SK-N-SH treated with all-trans-retinoic acid at 6 μM for 48 hours (cell line): ENCODE data around the gene MOV10.

Experiments
- ATAC-seq: fragments of 200-7000 bp; cut with Tn5 transposase; 3 replicates; pipeline ENCODE4 v1.9.1; 2020; ENCODE audit warnings: mild to moderate bottlenecking, moderate library complexity
- ARNTL ChIP-seq: fragments of 450-650 bp; formaldehyde crosslinking; IDR thresholded peaks from 2 replicates; pipeline ENCODE4 v1.5.0; 2020; ENCODE audit warnings: low read depth, mild to moderate bottlenecking, moderate library complexity, borderline replicate concordance
- BACH2 ChIP-seq: fragments of 250-450 bp; sonication (Bioruptor Pico); IDR thresholded peaks from 2 replicates; pipeline ENCODE4 v1.9.0; 2021; ENCODE audit warnings: mild to moderate bottlenecking, borderline replicate concordance
- CREB5 ChIP-seq: fragments of 250-450 bp; sonication (Bioruptor Pico); IDR thresholded peaks from 2 replicates; pipeline ENCODE4 v1.5.1; 2020; ENCODE audit warnings: low read depth, mild to moderate bottlenecking, moderate library complexity
- CSDC2 ChIP-seq: fragments of 250-450 bp; sonication (Bioruptor Pico); IDR thresholded peaks from 2 replicates; pipeline ENCODE4 v1.5.0; 2020; ENCODE audit warnings: mild to moderate bottlenecking, moderate library complexity
- CSRNP3 ChIP-seq: fragments of 250-450 bp; sonication (Bioruptor Pico); IDR thresholded peaks from 2 replicates; pipeline ENCODE4 v1.5.1; 2021; ENCODE audit warnings: mild to moderate bottlenecking, moderate library complexity
- ESRRG ChIP-seq: fragments of 250-450 bp; sonication (Bioruptor Pico); IDR thresholded peaks from 2 replicates; pipeline ENCODE4 v1.6.1; 2021; ENCODE audit warnings: mild to moderate bottlenecking
- ISL1 ChIP-seq: fragments of 250-450 bp; sonication (Bioruptor Pico); IDR thresholded peaks from 2 replicates; pipeline ENCODE4 v2.1.2; 2022; ENCODE audit warnings: mild to moderate bottlenecking, moderate library complexity
- OSR1 ChIP-seq: fragments of 250-450 bp; sonication (Bioruptor Pico); IDR thresholded peaks from 2 replicates; pipeline ENCODE4 v1.8.0; 2022; ENCODE audit warnings: moderate library complexity, mild to moderate bottlenecking, inconsistent platforms
- PATZ1 ChIP-seq: fragments of 250-450 bp; sonication (Bioruptor Pico); IDR thresholded peaks from 2 replicates; pipeline ENCODE4 v1.8.0; 2020; ENCODE audit warnings: mild to moderate bottlenecking, moderate library complexity, borderline replicate concordance
- POU6F1 ChIP-seq: fragments of 250-450 bp; sonication (Bioruptor Pico); IDR thresholded peaks from 2 replicates; pipeline ENCODE4 v1.8.0; 2021; ENCODE audit warnings: low read depth, mild to moderate bottlenecking, moderate library complexity, borderline replicate concordance
- PPARA ChIP-seq: fragments of 250-450 bp; sonication (Bioruptor Pico); IDR thresholded peaks from 2 replicates; pipeline ENCODE4 v1.5.0; 2020; ENCODE audit warnings: mild to moderate bottlenecking, borderline replicate concordance
- RARB ChIP-seq: fragments of 250-450 bp; sonication (Bioruptor Pico); IDR thresholded peaks from 2 replicates; pipeline ENCODE4 v1.8.0; 2021; ENCODE audit warnings: mild to moderate bottlenecking, moderate library complexity
- SNAI2 ChIP-seq: fragments of 250-450 bp; sonication (Bioruptor Pico); IDR thresholded peaks from 2 replicates; pipeline ENCODE4 v1.5.0; 2020; ENCODE audit warnings: mild to moderate bottlenecking, moderate library complexity
- TCF4 ChIP-seq: fragments of 250-450 bp; sonication (Bioruptor Pico); IDR thresholded peaks from 2 replicates; pipeline ENCODE4 v1.8.0; 2021; ENCODE audit warnings: mild to moderate bottlenecking, moderate library complexity, borderline replicate concordance
- TOX ChIP-seq: fragments of 250-450 bp; sonication (Bioruptor Pico); IDR thresholded peaks from 2 replicates; pipeline ENCODE4 v1.8.0; 2021; ENCODE audit warnings: mild to moderate bottlenecking, moderate library complexity, borderline replicate concordance
- ZC3H10 ChIP-seq: fragments of 250-450 bp; sonication (Bioruptor Pico); IDR thresholded peaks from 2 replicates; pipeline ENCODE4 v1.5.1; 2021; ENCODE audit warnings: mild to moderate bottlenecking, moderate library complexity
- ZFP3 ChIP-seq: fragments of 250-450 bp; sonication (Bioruptor Pico); IDR thresholded peaks from 2 replicates; pipeline ENCODE4 v1.5.0; 2020; ENCODE audit warnings: mild to moderate bottlenecking, moderate library complexity
- ZFP30 ChIP-seq: fragments of 450-650 bp; formaldehyde crosslinking; IDR thresholded peaks from 2 replicates; pipeline ENCODE4 v1.5.0; 2022; ENCODE audit warnings: mild to moderate bottlenecking, moderate library complexity
- ZNF565 ChIP-seq: fragments of 450-650 bp; formaldehyde crosslinking; conservative IDR thresholded peaks from 2 replicates; pipeline ENCODE4 v1.5.0; 2020; ENCODE audit warnings: low read depth, mild to moderate bottlenecking, moderate library complexity
- ZNF70 ChIP-seq: fragments of 450-650 bp; formaldehyde crosslinking; IDR thresholded peaks from 2 replicates; pipeline ENCODE4 v1.5.0; 2020; ENCODE audit warnings: mild to moderate bottlenecking, moderate library complexity
- ZNF8 ChIP-seq: fragments of 450-650 bp; formaldehyde crosslinking; IDR thresholded peaks from 2 replicates; pipeline ENCODE4 v1.5.0; 2020; ENCODE audit warnings: mild to moderate bottlenecking, moderate library complexity

Gene MOV10

GRCh38 chr1:112743174-112744008, 68.9 kb downstream of the MOV10 start:
- no peak for ATAC-seq
- TF ChIP-seq RARB (CRISPR knock-in tag): no peak
- no peak for TF ChIP-seq CSDC2
- no peak for TF ChIP-seq ARNTL (CRISPR knock-in tag)
- TF ChIP-seq ZNF70 (CRISPR knock-in tag): no peak
- TF ChIP-seq PPARA (CRISPR knock-in tag): no peak
- TF ChIP-seq ZNF8: no peak
- no peak for TF ChIP-seq ZNF565 (CRISPR knock-in tag)
- TF ChIP-seq BACH2: no peak
- TF ChIP-seq PATZ1 (CRISPR knock-in tag): no peak
- TF ChIP-seq CSRNP3 (CRISPR knock-in tag): no peak
- TF ChIP-seq TCF4 (CRISPR knock-in tag): no peak
- TF ChIP-seq CREB5: no peak
- no peak for TF ChIP-seq ESRRG (CRISPR knock-in tag)
- no peak for TF ChIP-seq ISL1 (CRISPR knock-in tag)
- no peak for TF ChIP-seq SNAI2 (CRISPR knock-in tag)
- no peak for TF ChIP-seq ZFP3 (CRISPR knock-in tag)
- no peak for TF ChIP-seq OSR1 (CRISPR knock-in tag)
- no peak for TF ChIP-seq TOX (CRISPR knock-in tag)
- TF ChIP-seq ZC3H10 (CRISPR knock-in tag): no peak

GRCh38 chr1:112744009-112744578, 69.6 kb downstream of the MOV10 start:
- peak; percentile 86 for ATAC-seq
- TF ChIP-seq PATZ1 (CRISPR knock-in tag): no peak
- TF ChIP-seq TCF4 (CRISPR knock-in tag): no peak

- ATAC-seq: no peak
These were observed 73.9 kb downstream of the MOV10 start for GRCh38 chr1:112748396-112748795.

More at GRCh38 chr1:112748396-112748795, 73.9 kb downstream of the MOV10 start:
- TF ChIP-seq TOX (CRISPR knock-in tag) (no peak), RARB (CRISPR knock-in tag) (no peak), PPARA (CRISPR knock-in tag) (no peak), PATZ1 (CRISPR knock-in tag) (no peak), BACH2 (no peak), ESRRG (CRISPR knock-in tag) (no peak), CSRNP3 (CRISPR knock-in tag) (no peak), ARNTL (CRISPR knock-in tag) (no peak), ZC3H10 (CRISPR knock-in tag) (no peak), ZNF70 (CRISPR knock-in tag) (no peak), CSDC2 (no peak), POU6F1 (no peak), OSR1 (CRISPR knock-in tag) (no peak), ZFP30 (CRISPR knock-in tag) (no peak)
